Body of pancreas (tissue), 4 donors: ENCODE data around the gene MRPL21. TPM values are rescaled to one million over a fixed set of nuclear protein-coding genes. Genes with fewer than 3 reads are reported as not detected.

Experiments
- ATAC-seq: fragments of 150-250 bp; one replicate; pipeline ENCODE4 v1.9.1; 2016
- DNase-seq, 4 donors: peaks; one replicate each; pipeline ENCODE4 v3.0.0-alpha.2; 2019
- H3K27ac ChIP-seq, 4 donors: fragments of 200-600 bp; sonication (generic); 1 replicate in 3 of 4; 2 replicates in 1 of 4; pipeline versions ENCODE4 v1.5.1 to v1.6.1; 2016 to 2019; ENCODE audit warnings: mild to moderate bottlenecking in 1 of 4, mixed read lengths in 1 of 4, moderate library complexity in 1 of 4
- H3K27me3 ChIP-seq, 2 donors: fragments of 200-600 bp; sonication (generic); one replicate each; pipeline ENCODE4 v1.6.0; 2016; ENCODE audit warnings: mild to moderate bottlenecking in 1 of 2
- H3K36me3 ChIP-seq, 2 donors: fragments of 200-600 bp; sonication (generic); replicated peaks in 1 of 2; 2 replicates each; pipeline ENCODE4 v1.5.1; 2016; ENCODE audit warnings: low read depth in 2 of 2; ENCODE audit not compliant: insufficient read depth in 1 of 2
- H3K4me1 ChIP-seq: fragments of 200-600 bp; sonication (generic); one replicate; pipeline ENCODE4 v1.6.0; 2016
- H3K4me3 ChIP-seq, 2 donors: fragments of 200-600 bp; sonication (generic); 1 replicate in 1 of 2; 2 replicates in 1 of 2; pipeline ENCODE4 v1.5.1; 2016 to 2019
- H3K9me3 ChIP-seq, 3 donors: fragments of 200-600 bp; sonication (generic); 1 replicate in 2 of 3; 2 replicates in 1 of 3; pipeline ENCODE4 v1.5.1; 2016
- POLR2A ChIP-seq, 3 donors: fragments of 450-650 bp; IDR thresholded peaks; one replicate each; pipeline ENCODE4 v1.6.1; 2016; ENCODE audit warnings: antibody characterized with exemption in 3 of 3, mild to moderate bottlenecking in 2 of 3
- WGBS, 2 donors: methylation state at CpG; one replicate each; pipeline ENCODE4 v1.1.5; 2017; 5-methylcytosine and 5-hydroxymethylcytosine counted together
- intact Hi-C: fragments of 100-400 bp; cut with DNase I; formaldehyde crosslinking; loops from one replicate; pipeline ENCODE4 v1.15.1; 2023
- total RNA-seq, 2 donors: library from RNA; depleted of rRNA; stranded (reverse); fragments of >200 nt; gene quantifications; one replicate each; pipeline ENCODE4 v1.1.0, GENCODE V29; 2016
- TF ChIP-seq, protein P1 (sequence below), 7 experiments: fragments of 450-650 bp in 4 of 7; fragments of 200-600 bp in 3 of 7; sonication (generic) in 3 of 7; IDR thresholded peaks; one replicate each; pipeline ENCODE4 v1.5.1; 2016 to 2019; ENCODE audit warnings: antibody characterized with exemption in 7 of 7

The MRPL21 gene
- total RNA-seq, 2 donors from 2014 or later = 21.8 to 45.7 TPM

DNA sequence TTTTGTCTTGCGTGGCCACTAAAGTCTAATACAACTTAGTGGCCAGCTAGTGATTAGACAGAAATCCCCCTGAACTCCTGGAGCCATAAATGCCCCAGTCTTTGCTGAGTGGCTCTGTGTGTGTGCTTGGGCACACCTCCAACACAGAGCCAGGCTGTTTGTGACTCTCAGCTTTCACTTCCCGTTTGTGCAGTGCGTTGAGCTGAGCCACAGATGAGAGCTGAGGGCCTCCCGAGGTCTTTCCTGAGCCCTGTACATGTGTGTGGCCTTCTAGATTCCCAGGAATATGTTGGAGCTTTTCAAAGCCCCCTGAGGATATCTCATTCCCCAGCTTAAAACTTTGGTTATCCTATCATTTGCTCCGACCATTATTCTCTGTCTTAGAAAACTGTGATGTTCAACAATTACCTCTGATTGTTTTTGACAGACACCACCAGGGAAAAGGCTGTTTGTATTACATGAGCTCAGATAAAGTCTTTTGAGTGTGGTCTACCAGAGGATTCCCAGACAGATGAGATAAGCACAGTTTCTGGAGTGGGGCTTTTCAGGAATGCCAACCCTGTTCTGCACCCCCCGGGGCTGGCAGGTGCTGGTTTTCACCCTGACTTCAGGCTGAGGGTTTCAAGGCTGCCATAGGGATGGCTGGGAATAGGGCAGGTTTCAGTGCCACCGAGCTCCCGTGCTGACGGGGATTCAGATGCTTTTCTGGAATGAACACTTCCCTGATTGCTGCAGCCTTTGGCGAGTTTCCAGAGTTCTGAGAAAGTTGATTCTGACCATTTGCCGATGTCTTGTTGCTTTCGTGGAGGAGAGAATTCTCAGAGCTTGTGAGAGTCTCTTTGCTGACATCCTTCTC, 23.9 kb upstream of the MRPL21 start:
- intact Hi-C loops = no loop called here
- no peak overlapping the region for H3K4me3 ChIP-seq
- 79 to 81% methylated on average over 11 to 12 of the region's 12 CpGs for WGBS, 2 donors
- H3K27ac ChIP-seq = no peak overlapping the region
- peaks cover 0 to 7% (median 0%) of the 10 kb centered on the region in 3 donors for H3K9me3 ChIP-seq
- TF ChIP-seq, protein P1, sequence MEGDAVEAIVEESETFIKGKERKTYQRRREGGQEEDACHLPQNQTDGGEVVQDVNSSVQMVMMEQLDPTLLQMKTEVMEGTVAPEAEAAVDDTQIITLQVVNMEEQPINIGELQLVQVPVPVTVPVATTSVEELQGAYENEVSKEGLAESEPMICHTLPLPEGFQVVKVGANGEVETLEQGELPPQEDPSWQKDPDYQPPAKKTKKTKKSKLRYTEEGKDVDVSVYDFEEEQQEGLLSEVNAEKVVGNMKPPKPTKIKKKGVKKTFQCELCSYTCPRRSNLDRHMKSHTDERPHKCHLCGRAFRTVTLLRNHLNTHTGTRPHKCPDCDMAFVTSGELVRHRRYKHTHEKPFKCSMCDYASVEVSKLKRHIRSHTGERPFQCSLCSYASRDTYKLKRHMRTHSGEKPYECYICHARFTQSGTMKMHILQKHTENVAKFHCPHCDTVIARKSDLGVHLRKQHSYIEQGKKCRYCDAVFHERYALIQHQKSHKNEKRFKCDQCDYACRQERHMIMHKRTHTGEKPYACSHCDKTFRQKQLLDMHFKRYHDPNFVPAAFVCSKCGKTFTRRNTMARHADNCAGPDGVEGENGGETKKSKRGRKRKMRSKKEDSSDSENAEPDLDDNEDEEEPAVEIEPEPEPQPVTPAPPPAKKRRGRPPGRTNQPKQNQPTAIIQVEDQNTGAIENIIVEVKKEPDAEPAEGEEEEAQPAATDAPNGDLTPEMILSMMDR (IDR thresholded peaks at IDR 0.05) = no peak
- no peak for TF ChIP-seq POLR2A (IDR thresholded peaks at IDR 0.05)
- no peaks in the 10 kb centered on the region for H3K27me3 ChIP-seq
- ATAC-seq (no peak), DNase-seq (peak in 1 of 4 donors; percentile 35)
- no peaks in the 10 kb centered on the region for H3K4me1 ChIP-seq
- peaks cover 0 to 21% of the 10 kb centered on the region in 2 donors for H3K36me3 ChIP-seq

DNA sequence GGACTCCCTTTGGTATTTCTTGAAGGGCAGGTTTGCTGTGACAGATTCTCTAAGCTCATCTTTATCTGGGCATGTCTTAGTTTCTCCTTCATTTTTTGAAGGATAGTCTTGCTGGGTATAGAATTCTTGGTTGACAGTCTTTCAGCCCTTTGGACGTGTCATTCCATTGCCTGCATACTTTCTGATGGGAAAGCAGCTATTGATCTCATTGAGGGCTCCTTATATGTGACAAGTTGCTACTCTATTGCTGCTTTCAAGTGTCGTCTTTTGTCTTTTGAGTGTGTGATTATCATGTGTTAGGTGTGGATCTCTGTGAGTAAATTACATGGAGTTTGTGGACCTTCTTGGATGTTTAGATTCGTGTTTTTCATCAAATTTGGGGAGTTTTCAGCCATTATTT, 22.0 kb upstream of the MRPL21 start:
- TF ChIP-seq POLR2A (IDR thresholded peaks at IDR 0.05) = no peak
- TF ChIP-seq, protein P1 (IDR thresholded peaks at IDR 0.05) = no peak
- 92 to 97% methylated on average over 3 of the region's 3 CpGs for WGBS, 2 donors
- peaks cover 0 to 23% of the 10 kb centered on the region in 2 donors for H3K36me3 ChIP-seq

DNA sequence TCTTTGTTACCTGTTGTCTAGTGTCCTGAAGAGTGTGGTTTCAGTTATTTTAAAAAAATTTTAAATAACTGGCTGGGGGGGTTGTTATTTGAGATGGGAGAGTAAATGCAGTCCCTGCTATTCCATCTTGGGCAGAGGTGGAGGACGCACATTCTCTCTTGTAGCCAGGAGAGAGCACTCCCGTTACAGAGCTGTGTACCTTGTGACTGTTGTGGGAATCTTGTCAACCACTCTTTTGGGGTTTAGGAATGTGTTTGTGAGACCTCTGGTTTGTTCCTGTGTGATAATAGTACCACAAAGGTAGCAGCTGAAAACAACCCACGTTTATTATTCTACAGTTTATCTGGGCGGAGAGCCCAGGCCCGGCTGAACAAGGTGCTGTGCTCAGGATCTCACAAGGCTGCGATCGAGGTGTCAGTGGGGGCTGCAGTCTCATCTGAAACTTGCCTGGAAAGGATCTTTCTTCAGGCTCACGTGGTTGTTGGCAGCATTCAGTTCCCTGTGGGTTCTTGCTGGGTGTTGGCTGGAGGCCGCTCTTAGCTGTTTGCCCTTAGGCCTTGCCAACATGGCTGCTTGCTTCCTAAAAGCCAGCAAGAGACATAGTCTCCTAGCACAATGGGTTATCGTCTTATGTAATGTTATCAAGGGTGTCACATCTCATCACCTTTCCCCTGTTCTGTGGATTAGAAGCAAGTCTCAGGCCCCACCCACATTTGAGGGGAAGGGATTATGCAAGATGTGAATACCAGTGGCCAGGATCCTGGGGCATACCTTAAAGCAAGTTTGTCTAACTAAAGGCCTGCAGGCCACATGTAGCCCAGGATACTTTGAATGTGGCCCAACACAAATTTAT, 20.7 kb upstream of the MRPL21 start:
- intact Hi-C loops = no loop called here
- Histone ChIP-seq H3K36me3 (peaks cover 0 to 20% of the 10 kb centered on the region in 2 donors), H3K9me3 (peaks cover 0 to 7% (median 0%) of the 10 kb centered on the region in 3 donors), H3K4me3 (no peak overlapping the region), H3K27ac (no peak overlapping the region), H3K27me3 (no peaks in the 10 kb centered on the region), H3K4me1 (no peaks in the 10 kb centered on the region)
- no peak for ATAC-seq
- WGBS, 2 donors = 92 to 97% methylated on average over 6 to 10 of the region's 10 CpGs
- no peak for DNase-seq
- TF ChIP-seq, protein P1 (IDR thresholded peaks at IDR 0.05) = no peak
- no peak for TF ChIP-seq POLR2A (IDR thresholded peaks at IDR 0.05)

More for the DNA sequence above, 22.0 kb upstream of the MRPL21 start:
- H3K9me3 ChIP-seq = peaks cover 0 to 7% (median 0%) of the 10 kb centered on the region in 3 donors
- H3K27me3 ChIP-seq = no peaks in the 10 kb centered on the region
- no peak for DNase-seq
- no peaks in the 10 kb centered on the region for H3K4me1 ChIP-seq
- intact Hi-C loops = no loop called here
- H3K27ac ChIP-seq = no peak overlapping the region
- no peak for ATAC-seq
- no peak overlapping the region for H3K4me3 ChIP-seq

DNA sequence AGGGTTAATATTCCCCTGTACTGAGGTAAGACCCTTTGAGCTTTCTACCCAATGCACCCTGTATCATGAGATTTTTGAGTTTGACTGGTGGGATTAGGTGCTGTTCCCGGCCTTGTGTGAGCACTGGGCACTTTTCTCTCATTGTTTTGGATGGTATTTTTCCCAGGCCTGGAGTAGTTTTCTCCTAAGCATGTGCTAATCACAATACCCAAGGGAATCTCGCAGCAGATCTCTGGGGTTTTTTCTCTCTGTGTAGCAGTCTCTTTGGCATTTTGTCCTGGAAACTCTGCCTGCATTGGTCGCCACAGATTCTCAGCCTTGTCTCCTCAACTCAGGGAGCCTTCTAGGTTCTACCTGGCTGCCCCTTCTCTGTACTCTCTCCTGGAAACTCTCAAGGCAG, 20.0 kb upstream of the MRPL21 start:
- Histone ChIP-seq H3K9me3 (peaks cover 0 to 7% (median 0%) of the 10 kb centered on the region in 3 donors), H3K27me3 (no peaks in the 10 kb centered on the region), H3K36me3 (peaks cover 0 to 19% of the 10 kb centered on the region in 2 donors), H3K4me3 (no peak overlapping the region), H3K27ac (no peak overlapping the region), H3K4me1 (no peaks in the 10 kb centered on the region)
- WGBS, 2 donors = 90 to 96% methylated on average over 3 of the region's 3 CpGs
- TF ChIP-seq, protein P1 (IDR thresholded peaks at IDR 0.05) = no peak
- no peak for TF ChIP-seq POLR2A (IDR thresholded peaks at IDR 0.05)
- intact Hi-C loops = no loop called here
- no peak for ATAC-seq
- no peak for DNase-seq
